Breast epithelium (tissue), 3 donors: Measurements from ENCODE around the gene CDC20B.

Experiments used
- POLR2A ChIP-seq: fragments of 450-650 bp; IDR thresholded peaks from one replicate; pipeline ENCODE4 v1.6.1; 2016; ENCODE audit warnings: antibody characterized with exemption, mild to moderate bottlenecking, moderate library complexity
- POLR2AphosphoS5 ChIP-seq, 3 donors: sonication (generic); formaldehyde crosslinking; IDR thresholded peaks; one replicate each; pipeline ENCODE4 v1.6.1; 2017; ENCODE audit warnings: antibody characterized with exemption in 3 of 3
- TF ChIP-seq, protein P1 (sequence below), 3 donors: fragments of 450-650 bp; IDR thresholded peaks; one replicate each; pipeline ENCODE4 v1.5.1; 2016 to 2017; ENCODE audit warnings: antibody characterized with exemption in 3 of 3, mild to moderate bottlenecking in 3 of 3, moderate library complexity in 3 of 3

DNA sequence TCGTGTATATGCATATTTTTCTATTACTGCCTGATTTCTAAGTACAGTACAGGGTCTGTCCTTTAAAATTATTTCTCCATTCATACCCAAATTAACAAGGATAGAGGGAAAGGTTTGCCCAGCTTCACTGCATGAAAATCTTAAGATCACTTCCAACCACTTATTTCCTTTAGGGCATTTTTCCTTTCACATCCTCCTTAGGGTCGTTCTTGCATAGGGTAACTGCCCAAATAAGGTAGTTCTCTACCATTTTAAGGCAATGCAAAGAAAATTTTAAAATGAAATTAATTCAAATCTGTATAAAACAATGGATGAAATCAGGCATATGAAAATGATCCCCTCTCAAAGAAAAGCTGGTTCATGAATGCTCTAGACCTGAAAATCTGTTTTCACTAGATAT lies 4.1 kb upstream of the CDC20B start:
- TF ChIP-seq, protein P1, sequence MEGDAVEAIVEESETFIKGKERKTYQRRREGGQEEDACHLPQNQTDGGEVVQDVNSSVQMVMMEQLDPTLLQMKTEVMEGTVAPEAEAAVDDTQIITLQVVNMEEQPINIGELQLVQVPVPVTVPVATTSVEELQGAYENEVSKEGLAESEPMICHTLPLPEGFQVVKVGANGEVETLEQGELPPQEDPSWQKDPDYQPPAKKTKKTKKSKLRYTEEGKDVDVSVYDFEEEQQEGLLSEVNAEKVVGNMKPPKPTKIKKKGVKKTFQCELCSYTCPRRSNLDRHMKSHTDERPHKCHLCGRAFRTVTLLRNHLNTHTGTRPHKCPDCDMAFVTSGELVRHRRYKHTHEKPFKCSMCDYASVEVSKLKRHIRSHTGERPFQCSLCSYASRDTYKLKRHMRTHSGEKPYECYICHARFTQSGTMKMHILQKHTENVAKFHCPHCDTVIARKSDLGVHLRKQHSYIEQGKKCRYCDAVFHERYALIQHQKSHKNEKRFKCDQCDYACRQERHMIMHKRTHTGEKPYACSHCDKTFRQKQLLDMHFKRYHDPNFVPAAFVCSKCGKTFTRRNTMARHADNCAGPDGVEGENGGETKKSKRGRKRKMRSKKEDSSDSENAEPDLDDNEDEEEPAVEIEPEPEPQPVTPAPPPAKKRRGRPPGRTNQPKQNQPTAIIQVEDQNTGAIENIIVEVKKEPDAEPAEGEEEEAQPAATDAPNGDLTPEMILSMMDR (IDR thresholded peaks at IDR 0.05), result no peak
- no peak for TF ChIP-seq POLR2AphosphoS5 (IDR thresholded peaks at IDR 0.05)
- no peak for TF ChIP-seq POLR2A
